NCI-H526 (cell line): Measurements from ENCODE around the gene FZD4.

Source experiments
- DNase-seq, 2 experiments: peaks; one replicate each; lab custom pipeline; 2025; lab: John Stamatoyannopoulos, UW

Gene FZD4

DNA sequence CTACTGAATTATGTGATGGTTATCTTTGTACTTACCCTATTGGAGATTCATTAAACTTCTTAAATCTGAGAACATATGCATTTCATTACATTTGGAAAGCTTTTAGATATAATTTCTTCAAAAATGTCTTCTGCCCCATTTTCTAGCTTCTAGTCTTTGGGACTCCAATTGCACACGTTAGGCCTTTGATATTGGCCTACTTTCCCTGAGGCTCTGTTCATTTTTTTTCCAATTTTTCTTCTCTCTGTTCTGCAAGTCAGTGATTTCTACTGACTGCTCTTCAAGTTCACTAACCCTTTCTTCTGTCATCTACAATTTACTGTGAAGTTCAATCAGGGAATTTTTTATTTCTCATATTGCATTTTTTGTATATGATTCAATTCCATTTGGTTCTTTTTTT lies 43.0 kb downstream of the FZD4 start:
- DNase-seq: no peak

DNA sequence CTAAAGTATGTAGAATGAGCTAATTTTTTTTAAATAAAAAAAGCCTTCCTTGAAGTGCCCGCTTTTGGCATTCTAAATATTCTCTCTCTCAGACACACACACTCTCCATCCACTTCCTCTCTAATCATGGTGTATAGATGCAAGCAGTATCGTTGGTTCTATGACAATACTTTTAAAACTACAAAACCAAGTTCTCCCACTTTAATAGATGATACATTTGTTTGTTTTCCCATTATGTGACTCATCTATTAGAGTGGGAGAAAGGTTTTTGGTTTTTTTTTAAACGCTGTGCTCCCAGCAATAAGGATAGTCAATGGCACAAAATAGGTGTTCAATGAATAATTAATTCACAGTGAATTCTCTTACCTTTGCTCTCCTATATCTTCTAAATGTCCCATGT lies 44.6 kb downstream of the FZD4 start:
- no peak for DNase-seq

DNA sequence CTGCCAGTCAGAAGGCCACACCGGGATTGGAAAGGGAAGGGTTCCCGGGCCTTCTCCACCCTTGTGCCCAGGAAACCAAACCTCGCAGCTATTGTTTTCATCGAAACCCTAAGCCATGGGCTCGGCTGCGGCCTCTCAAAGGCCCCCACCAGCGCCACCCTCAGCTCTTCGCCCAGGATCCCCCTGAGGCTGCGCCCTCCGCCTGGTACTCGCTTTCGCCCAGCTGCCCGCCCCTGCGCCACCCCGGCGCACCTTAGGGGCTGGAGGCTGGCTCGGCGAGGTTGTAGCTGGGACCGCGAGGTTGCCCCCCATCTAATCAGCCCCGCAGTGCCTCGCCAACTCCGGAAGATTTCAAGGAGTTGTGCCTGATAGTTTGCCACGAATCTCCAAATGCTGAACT lies 49.0 kb downstream of the FZD4 start:
- no peak for DNase-seq

DNA sequence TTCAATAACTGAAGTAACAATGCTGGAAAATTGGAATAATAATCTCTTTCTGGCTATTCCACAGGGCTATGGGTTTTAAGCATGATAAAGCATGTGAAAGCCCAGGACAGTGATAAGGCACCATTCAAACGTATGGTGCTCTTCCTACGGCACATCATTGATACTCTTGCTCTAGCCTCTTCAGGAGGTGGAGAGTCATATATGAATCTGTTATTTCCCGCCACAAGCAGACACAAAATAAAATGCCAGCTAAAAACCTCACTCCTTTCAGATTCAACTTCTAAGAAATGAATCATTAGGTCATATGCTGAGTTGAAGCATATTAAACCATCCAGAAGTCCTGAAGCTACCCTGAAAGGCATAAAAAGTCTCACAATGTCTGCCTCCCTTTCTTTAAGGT lies 49.9 kb downstream of the FZD4 start:
- no peak for DNase-seq

DNA sequence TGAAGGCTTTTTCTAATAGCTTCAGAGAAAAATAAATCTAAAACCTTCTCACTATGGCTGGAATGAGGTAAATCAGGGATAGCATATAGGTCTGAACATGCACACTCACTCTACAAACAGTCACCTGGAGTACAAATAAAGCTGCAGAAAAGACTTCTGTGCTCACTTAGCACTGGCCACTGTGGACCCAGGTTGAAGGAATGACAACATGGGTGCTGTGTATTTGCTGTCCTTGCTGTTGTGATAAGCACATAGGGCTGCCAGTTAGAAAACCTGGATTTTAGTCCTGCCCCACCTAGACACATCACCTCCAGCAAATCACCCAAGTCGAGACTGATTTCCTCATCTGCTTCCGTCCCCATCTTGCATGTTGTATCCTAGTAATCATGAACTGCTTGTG lies 51.2 kb downstream of the FZD4 start:
- no peak for DNase-seq

DNA sequence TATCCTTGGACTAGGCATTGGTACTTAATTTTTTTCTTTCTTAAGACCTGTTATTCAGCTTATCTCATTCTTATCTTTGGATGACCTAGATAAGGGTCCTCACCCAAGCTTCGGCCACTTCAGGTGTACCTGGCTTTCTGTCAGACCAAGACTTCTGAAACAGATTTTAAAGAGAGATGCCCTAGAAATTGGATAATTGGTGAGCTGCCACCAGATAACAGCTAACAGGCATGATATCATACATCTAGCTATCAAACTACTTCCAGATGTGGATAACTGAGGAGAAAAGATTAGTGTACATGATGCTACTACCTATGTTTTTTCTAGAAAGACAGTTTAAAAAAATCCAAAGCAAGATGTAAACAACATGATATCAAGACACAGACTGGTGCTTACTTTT lies 52.9 kb downstream of the FZD4 start:
- no peak for DNase-seq

DNA sequence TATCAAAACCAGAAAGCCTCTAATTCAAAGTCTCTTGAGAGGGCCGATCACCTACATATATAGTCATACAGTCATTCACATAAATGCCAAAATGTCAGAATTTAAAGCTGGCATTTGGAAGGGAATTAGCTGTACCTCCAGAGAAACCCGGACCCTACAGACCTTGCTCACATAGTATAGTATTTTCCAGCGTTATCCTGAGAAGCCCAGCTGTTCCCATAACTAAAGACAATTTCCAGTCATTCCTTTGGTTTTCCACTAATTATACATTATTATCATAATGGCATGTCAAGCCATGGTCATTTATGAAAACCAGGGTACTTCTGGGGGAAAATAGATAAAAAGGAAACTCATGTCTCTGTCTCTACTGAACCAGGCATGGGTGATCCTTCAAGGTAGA lies 53.6 kb downstream of the FZD4 start:
- DNase-seq: no peak

DNA sequence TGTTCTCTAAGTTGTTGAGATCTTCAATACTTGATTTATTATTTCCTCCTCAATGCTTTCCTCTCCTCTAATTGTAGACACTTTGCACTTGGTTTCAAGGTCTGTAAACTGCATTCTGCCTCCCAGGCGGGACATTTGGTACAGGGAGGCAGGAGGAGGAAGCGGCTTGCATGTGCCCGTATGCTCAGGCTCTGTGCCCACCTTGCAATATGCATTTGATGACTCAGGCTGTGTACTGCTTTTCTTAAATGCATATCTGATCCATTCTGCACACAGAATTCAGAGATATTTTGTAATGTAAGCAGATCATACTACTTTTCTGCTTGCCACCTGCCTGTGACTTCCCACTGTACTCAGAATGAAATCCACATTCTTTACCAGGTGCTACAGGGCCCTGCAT lies 55.0 kb downstream of the FZD4 start:
- no peak for DNase-seq

DNA sequence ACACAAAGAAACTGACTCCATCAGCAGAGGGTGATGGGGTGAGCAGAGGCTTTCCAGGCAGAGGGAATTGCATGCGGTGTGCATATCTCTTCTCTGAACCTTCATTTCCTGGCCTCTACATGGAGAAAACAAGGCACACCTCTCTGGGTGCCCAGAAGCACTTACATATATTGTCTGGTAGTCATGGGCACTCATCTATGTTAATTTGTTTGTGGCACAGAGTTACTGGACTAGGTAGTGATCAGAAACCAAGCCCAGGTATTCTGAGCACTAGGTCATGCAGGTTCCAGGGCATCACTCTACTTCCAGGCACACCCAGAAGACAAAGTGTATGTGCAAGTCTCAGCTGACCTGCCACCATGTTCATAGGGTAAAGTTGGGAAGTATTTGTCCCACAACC lies 56.5 kb downstream of the FZD4 start:
- no peak for DNase-seq

DNA sequence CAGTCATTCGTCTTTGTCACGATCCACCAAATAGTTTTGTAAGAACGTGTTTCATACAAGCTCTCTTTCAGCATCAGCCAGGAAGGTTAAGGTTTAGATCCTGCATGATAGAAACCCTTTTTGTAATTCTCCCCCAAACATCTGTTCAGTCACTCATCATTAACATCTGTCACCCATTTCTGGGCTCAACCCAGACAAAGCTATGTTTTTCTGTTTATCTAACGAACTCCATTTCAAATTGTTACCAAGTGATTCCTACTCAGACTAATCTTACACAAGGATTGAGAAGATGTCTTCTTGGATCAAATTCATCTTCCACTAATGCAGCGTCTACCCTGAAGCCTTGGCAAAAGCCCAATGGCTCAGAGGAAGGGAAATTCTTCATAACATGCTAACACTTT lies 58.8 kb downstream of the FZD4 start:
- DNase-seq: no peak
